Measurements from ENCODE around the gene BDH1.
"Not testable (repeated sequence)": the region's sequence is repeated elsewhere in the genome, so short reads cannot be mapped to it uniquely, and the experiment has no call there.

The BDH1 gene

GRCh38 chr3:197555281-197556261, at the start of gene BDH1:
BDH1 (minus strand) TSS chr3:197555968; CDS start chr3:197546443, 9,525 bp downstream.
- Histone ChIP-seq H3K4me1 (peaks cover 21% of the 10 kb centered on the region), H3K9me3 (no peaks in the 10 kb centered on the region), H3K36me3 (peaks cover 18% of the 10 kb centered on the region), H3K27ac (peak within 1 kb of the TSS; percentile 88), H3K9ac (peak within 1 kb of the TSS; percentile 89), H3K27me3 (no peaks in the 10 kb centered on the region), H3K4me2 (peak within 1 kb of the TSS; percentile 95), H3K4me3 (peak within 1 kb of the TSS; percentile 85), H4K20me1 (peaks cover 7% of the 10 kb centered on the region; the same call in 1 of the 2 replicates)
- no peak for TF ChIP-seq Cebpa-rat (IDR thresholded peaks at IDR 0.05)

DNA sequence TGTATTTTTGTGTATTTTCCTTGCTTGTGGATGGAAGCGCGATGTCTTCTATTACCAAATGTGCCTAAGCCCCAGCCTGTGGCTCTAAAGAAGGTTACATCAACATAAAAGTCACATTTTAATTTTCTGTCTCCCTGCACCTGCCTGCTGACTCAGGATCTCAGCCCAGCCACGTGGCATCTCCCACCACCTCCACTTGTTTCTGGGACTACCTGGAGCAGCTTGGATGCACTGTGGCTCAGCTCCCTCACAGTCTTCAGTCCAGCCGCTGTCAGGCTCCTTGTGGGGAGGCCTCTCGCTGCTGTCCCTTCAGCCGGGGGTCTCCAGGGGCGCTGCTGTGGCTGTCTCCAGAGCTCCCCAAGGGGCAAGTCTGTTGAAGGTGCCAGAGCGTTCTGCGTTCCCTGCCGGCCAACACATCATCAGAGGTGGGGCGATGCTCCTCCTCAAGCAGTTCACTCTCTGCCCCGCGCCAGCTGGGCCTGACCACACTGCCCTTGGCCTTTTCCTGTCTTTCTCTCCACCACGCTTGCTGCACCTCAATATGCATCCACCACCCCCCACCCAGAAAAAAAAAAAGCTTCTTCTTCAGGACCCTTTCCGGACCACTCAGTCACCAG, 47.7 kb upstream of the BDH1 start:
- no peak for TF ChIP-seq Cebpa-rat (IDR thresholded peaks at IDR 0.05)
- Histone ChIP-seq H4K20me1 (no peaks in the 10 kb centered on the region), H3K27ac (0 out of 2 replicates have a peak overlapping the region, but pooled peaks have one; percentile 4), H3K4me2 (no peak overlapping the region), H3K4me3 (no peak overlapping the region), H3K4me1 (peaks cover 27% of the 10 kb centered on the region), H3K36me3 (peaks cover 51% of the 10 kb centered on the region), H3K27me3 (no peaks in the 10 kb centered on the region), H3K9ac (no peak overlapping the region), H3K9me3 (peaks cover 15% of the 10 kb centered on the region)

GRCh38 chr3:197602351-197602750, 46.6 kb upstream of the BDH1 start:
- H3K27ac ChIP-seq, H3K4me2 ChIP-seq, H3K9ac ChIP-seq, H3K4me3 ChIP-seq, H4K20me1 ChIP-seq, H3K27me3 ChIP-seq: not testable (repeated sequence)
- H3K4me1 ChIP-seq: peaks cover 27% of the 10 kb centered on the region
- peaks cover 15% of the 10 kb centered on the region for H3K9me3 ChIP-seq
- peaks cover 40% of the 10 kb centered on the region for H3K36me3 ChIP-seq

GRCh38 chr3:197601566-197601840, 45.7 kb upstream of the BDH1 start:
- Histone ChIP-seq H3K9me3 (peaks cover 15% of the 10 kb centered on the region), H3K36me3 (peaks cover 32% of the 10 kb centered on the region), H3K4me1 (peaks cover 27% of the 10 kb centered on the region)
- H3K9ac ChIP-seq, H3K4me2 ChIP-seq, H3K27ac ChIP-seq, H3K27me3 ChIP-seq, H3K4me3 ChIP-seq, H4K20me1 ChIP-seq: not testable (repeated sequence)

- H3K9ac ChIP-seq: no peak overlapping the region
- peaks cover 27% of the 10 kb centered on the region for H3K4me1 ChIP-seq
- peak overlapping the region; percentile 93 for H3K4me2 ChIP-seq
- no peak overlapping the region for H3K4me3 ChIP-seq
- H3K36me3 ChIP-seq: peaks cover 27% of the 10 kb centered on the region
- H3K27ac ChIP-seq: no peak overlapping the region
- no peaks in the 10 kb centered on the region for H3K27me3 ChIP-seq
- H4K20me1 ChIP-seq: no peaks in the 10 kb centered on the region
- peaks cover 15% of the 10 kb centered on the region for H3K9me3 ChIP-seq
- no peak for TF ChIP-seq Cebpa-rat (IDR thresholded peaks at IDR 0.05)
Measured at GRCh38 chr3:197600796-197601565, 45.2 kb upstream of the BDH1 start.

DNA sequence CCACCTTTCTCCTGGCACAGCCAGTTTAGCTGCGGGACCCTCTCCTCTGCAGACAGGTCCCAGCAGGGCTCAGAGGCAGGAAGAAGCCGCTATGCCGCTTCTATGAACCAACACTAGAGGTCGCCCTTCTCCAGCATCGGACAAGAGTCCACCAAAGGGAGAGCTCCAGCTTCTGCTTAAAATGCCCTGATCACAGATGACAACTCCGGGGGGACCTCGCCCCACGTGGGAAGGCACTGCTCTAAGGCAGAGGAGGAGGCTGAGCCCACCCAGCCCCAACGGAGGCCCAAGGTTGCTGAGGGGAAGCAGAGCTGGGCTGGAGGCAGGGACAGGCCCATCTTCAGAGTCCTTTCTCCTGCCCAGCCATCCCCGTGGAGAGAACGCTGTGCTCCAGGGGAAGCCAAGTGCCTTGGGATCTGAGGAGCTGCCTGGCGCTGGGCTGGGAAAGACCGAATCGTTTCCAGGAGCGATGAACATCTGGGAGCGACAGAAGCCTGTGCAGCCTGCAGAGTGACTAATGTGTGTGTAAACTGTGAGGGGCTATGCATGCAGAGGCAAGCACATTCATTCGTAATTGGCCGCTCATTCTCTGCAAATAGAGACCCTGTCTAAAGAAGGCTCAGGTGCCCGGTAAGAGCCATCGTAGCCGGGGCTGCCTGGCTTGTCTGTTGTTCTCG, 43.5 kb upstream of the BDH1 start:
- H3K4me1 ChIP-seq: peaks cover 27% of the 10 kb centered on the region
- H3K9ac ChIP-seq: peak overlapping the region; percentile 70
- H4K20me1 ChIP-seq: no peaks in the 10 kb centered on the region
- H3K4me3 ChIP-seq: peak overlapping the region; percentile 62
- no peaks in the 10 kb centered on the region for H3K27me3 ChIP-seq
- peak overlapping the region; percentile 63 for H3K27ac ChIP-seq
- peaks cover 15% of the 10 kb centered on the region for H3K9me3 ChIP-seq
- H3K36me3 ChIP-seq: peaks cover 13% of the 10 kb centered on the region
- peak overlapping the region; percentile 93 for H3K4me2 ChIP-seq
- no peak for TF ChIP-seq Cebpa-rat (IDR thresholded peaks at IDR 0.05)

DNA sequence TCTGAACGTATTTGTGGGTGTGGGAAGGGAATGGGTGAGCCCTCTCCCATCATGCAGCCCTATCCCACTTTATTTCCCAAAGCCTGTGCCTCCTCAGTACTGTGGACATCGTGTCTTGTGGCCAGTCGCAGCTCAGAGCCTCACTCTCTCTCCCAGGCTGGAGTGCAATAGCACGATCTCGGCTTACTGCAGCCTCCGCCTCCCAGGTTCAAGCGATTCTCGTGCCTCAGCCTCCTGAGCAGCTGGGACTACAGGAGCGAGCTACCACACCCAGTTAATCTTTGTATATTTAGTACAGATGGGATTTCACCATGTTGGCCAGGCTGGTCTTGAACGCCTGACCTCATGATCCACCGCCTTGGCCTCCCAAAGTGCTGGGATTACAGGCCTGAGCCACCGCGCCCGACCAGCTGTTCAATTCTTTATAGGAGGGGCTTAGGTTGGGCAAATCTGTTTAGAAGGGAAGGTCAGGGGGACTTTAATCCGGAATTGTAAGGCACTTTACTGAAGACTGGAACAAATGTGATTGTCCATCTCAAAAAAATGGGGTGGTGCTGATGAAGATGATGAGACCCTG, 42.7 kb upstream of the BDH1 start:
- Histone ChIP-seq H3K9me3 (peaks cover 9% of the 10 kb centered on the region), H3K27me3 (no peaks in the 10 kb centered on the region), H3K4me2 (peak overlapping the region; percentile 93), H3K36me3 (peaks cover 6% of the 10 kb centered on the region), H3K9ac (0 out of 2 replicates have a peak overlapping the region, but pooled peaks have one; percentile 70), H3K4me3 (no peak overlapping the region), H3K27ac (no peak overlapping the region), H3K4me1 (peaks cover 27% of the 10 kb centered on the region), H4K20me1 (no peaks in the 10 kb centered on the region)
- no peak for TF ChIP-seq Cebpa-rat (IDR thresholded peaks at IDR 0.05)

- H3K9ac ChIP-seq: no peak overlapping the region
- no peak overlapping the region for H3K4me3 ChIP-seq
- H3K27me3 ChIP-seq: no peaks in the 10 kb centered on the region
- no peak for TF ChIP-seq Cebpa-rat (IDR thresholded peaks at IDR 0.05)
- no peak overlapping the region for H3K4me2 ChIP-seq
- no peaks in the 10 kb centered on the region for H3K36me3 ChIP-seq
- H3K4me1 ChIP-seq: peaks cover 33% of the 10 kb centered on the region
- H4K20me1 ChIP-seq: no peaks in the 10 kb centered on the region
- no peak overlapping the region for H3K27ac ChIP-seq
- no peaks in the 10 kb centered on the region for H3K9me3 ChIP-seq
Measured at GRCh38 chr3:197597335-197597734, 41.6 kb upstream of the BDH1 start.
